ENCODE results near the gene COX20. TPM values are rescaled to one million over a fixed set of nuclear protein-coding genes. Genes with fewer than 3 reads are reported as not detected.

Gene COX20
- polyA plus RNA-seq, 1 donor from 2014 or later: 169 TPM

GRCh38 chr1:244807138-244807537, 28.3 kb upstream of the COX20 start:
- H3K36me3 ChIP-seq (ENCODE audit: insufficient read depth, low read length): no peaks in the 10 kb centered on the region
- no peak for TF ChIP-seq RAD21 (conservative IDR thresholded peaks at IDR 0.05)
- TF ChIP-seq REST (IDR thresholded peaks at IDR 0.05; ENCODE audit: borderline replicate concordance): no peak
- no peak for TF ChIP-seq POLR2AphosphoS5 (IDR thresholded peaks at IDR 0.05)
- TF ChIP-seq MXI1 (conservative IDR thresholded peaks at IDR 0.05; ENCODE audit: poor library complexity, severe bottlenecking): no peak
- no peak for TF ChIP-seq TAF1 (IDR thresholded peaks at IDR 0.05; ENCODE audit: low read depth)
- no peak for TF ChIP-seq EP300 (conservative IDR thresholded peaks at IDR 0.05; ENCODE audit: poor library complexity, severe bottlenecking)
- no peak for TF ChIP-seq SMC3 (conservative IDR thresholded peaks at IDR 0.05; ENCODE audit: poor library complexity)
- TF ChIP-seq CTCF (IDR thresholded peaks at IDR 0.05; ENCODE audit: poor library complexity, severe bottlenecking): no peak
- TF ChIP-seq EZH2 (IDR thresholded peaks at IDR 0.05; ENCODE audit: borderline replicate concordance, insufficient read depth, low read length, poor library complexity, severe bottlenecking): no peak
- H3K27me3 ChIP-seq (ENCODE audit: insufficient read depth, low read depth, low read length): no peaks in the 10 kb centered on the region
- no peaks in the 10 kb centered on the region for H3K79me2 ChIP-seq (replicated peaks; ENCODE audit: insufficient read depth, low read length)
- no peaks in the 10 kb centered on the region for H4K20me1 ChIP-seq (ENCODE audit: insufficient read depth)
- H3F3A ChIP-seq (ENCODE audit: insufficient read depth, low read length, poor library complexity, severe bottlenecking): no peaks in the 10 kb centered on the region
- H3K9me2 ChIP-seq (ENCODE audit: insufficient read depth, low read length): no peaks in the 10 kb centered on the region
- H3K4me3 ChIP-seq (ENCODE audit: low read length): no peak overlapping the region
- no peaks in the 10 kb centered on the region for H3K9me3 ChIP-seq (ENCODE audit: low read length)
- no peak overlapping the region for H2AFZ ChIP-seq (ENCODE audit: low read depth, low read length)
- H3K4me2 ChIP-seq (ENCODE audit: low read length): no peak overlapping the region
- H3K27ac ChIP-seq (ENCODE audit: low read length): no peak overlapping the region
- H3K9ac ChIP-seq (ENCODE audit: low read length): no peak overlapping the region

- no peaks in the 10 kb centered on the region for H3K9me2 ChIP-seq (ENCODE audit: insufficient read depth, low read length)
- no peak overlapping the region for H3K4me2 ChIP-seq (ENCODE audit: low read length)
- H4K20me1 ChIP-seq (ENCODE audit: insufficient read depth): no peaks in the 10 kb centered on the region
- H3K4me3 ChIP-seq (ENCODE audit: low read length): no peak overlapping the region
- H3F3A ChIP-seq (ENCODE audit: insufficient read depth, low read length, poor library complexity, severe bottlenecking): no peaks in the 10 kb centered on the region
- no peaks in the 10 kb centered on the region for H3K79me2 ChIP-seq (replicated peaks; ENCODE audit: insufficient read depth, low read length)
- no peak overlapping the region for H3K27ac ChIP-seq (ENCODE audit: low read length)
- TF ChIP-seq EP300 (conservative IDR thresholded peaks at IDR 0.05; ENCODE audit: poor library complexity, severe bottlenecking) (no peak), TAF1 (IDR thresholded peaks at IDR 0.05; ENCODE audit: low read depth) (no peak), RAD21 (conservative IDR thresholded peaks at IDR 0.05) (no peak), MXI1 (conservative IDR thresholded peaks at IDR 0.05; ENCODE audit: poor library complexity, severe bottlenecking) (no peak), REST (IDR thresholded peaks at IDR 0.05; ENCODE audit: borderline replicate concordance) (no peak), CTCF (IDR thresholded peaks at IDR 0.05; ENCODE audit: poor library complexity, severe bottlenecking) (no peak), EZH2 (IDR thresholded peaks at IDR 0.05; ENCODE audit: borderline replicate concordance, insufficient read depth, low read length, poor library complexity, severe bottlenecking) (no peak), SMC3 (conservative IDR thresholded peaks at IDR 0.05; ENCODE audit: poor library complexity) (no peak), POLR2AphosphoS5 (IDR thresholded peaks at IDR 0.05) (no peak)
- no peak overlapping the region for H2AFZ ChIP-seq (ENCODE audit: low read depth, low read length)
- no peaks in the 10 kb centered on the region for H3K36me3 ChIP-seq (ENCODE audit: insufficient read depth, low read length)
- no peaks in the 10 kb centered on the region for H3K27me3 ChIP-seq (ENCODE audit: insufficient read depth, low read depth, low read length)
- no peaks in the 10 kb centered on the region for H3K9me3 ChIP-seq (ENCODE audit: low read length)
- H3K9ac ChIP-seq (ENCODE audit: low read length): no peak overlapping the region
These were observed 25.2 kb upstream of the COX20 start for GRCh38 chr1:244810221-244810620.
